H9 (cell line): Measurements from ENCODE around the gene CFAP100. TPM values are rescaled to one million over a fixed set of nuclear protein-coding genes. Genes with fewer than 3 reads are reported as not detected.

ENCODE experiments used
- DNase-seq: peaks from one replicate; pipeline ENCODE4 v3.0.0-alpha.2; 2017
- H2AFZ ChIP-seq: one replicate; pipeline ENCODE4 v1.6.1; 2013; ENCODE audit warnings: mild to moderate bottlenecking, low read length, control low read depth, moderate library complexity
- H2AK5ac ChIP-seq: 2 replicates; pipeline ENCODE4 v1.6.1; 2013; ENCODE audit warnings: low read length, control low read depth, mixed read lengths; ENCODE audit not compliant: insufficient read length
- H2BK120ac ChIP-seq: one replicate; pipeline ENCODE4 v1.6.1; 2013; ENCODE audit warnings: low read depth, mild to moderate bottlenecking, low read length, control low read depth, inconsistent platforms; ENCODE audit not compliant: poor library complexity, severe bottlenecking
- H2BK12ac ChIP-seq: 2 replicates; pipeline ENCODE4 v1.6.1; 2013; ENCODE audit warnings: low read length, control low read depth, mixed read lengths, low read depth; ENCODE audit not compliant: insufficient read length
- H2BK15ac ChIP-seq: 2 replicates; pipeline ENCODE4 v1.6.1; 2013; ENCODE audit warnings: low read depth, low read length, control low read depth
- H2BK20ac ChIP-seq: one replicate; pipeline ENCODE4 v1.6.1; 2013; ENCODE audit warnings: low read depth, mild to moderate bottlenecking, low read length, control low read depth, inconsistent platforms; ENCODE audit not compliant: poor library complexity, severe bottlenecking
- H2BK5ac ChIP-seq: 2 replicates; pipeline ENCODE4 v1.6.1; 2013; ENCODE audit warnings: low read length, control low read depth, mixed read lengths; ENCODE audit not compliant: insufficient read length
- H3K14ac ChIP-seq: 2 replicates; pipeline ENCODE4 v1.6.1; 2013; ENCODE audit warnings: low read length, control low read depth; ENCODE audit not compliant: insufficient read depth
- H3K18ac ChIP-seq: 2 replicates; pipeline ENCODE4 v1.6.1; 2013; ENCODE audit warnings: low read depth, mild to moderate bottlenecking, mixed read lengths, low read length, control low read depth; ENCODE audit not compliant: insufficient read length
- H3K23ac ChIP-seq: 2 replicates; pipeline ENCODE4 v1.6.1; 2013; ENCODE audit warnings: low read length, control low read depth, mixed read lengths, low read depth; ENCODE audit not compliant: insufficient read length
- H3K23me2 ChIP-seq: 2 replicates; pipeline ENCODE4 v1.6.1; 2013; ENCODE audit warnings: low read depth, mild to moderate bottlenecking, mixed read lengths, low read length, control low read depth; ENCODE audit not compliant: insufficient read length, poor library complexity, severe bottlenecking
- H3K27ac ChIP-seq: 2 replicates; pipeline ENCODE4 v1.5.1; 2013; ENCODE audit warnings: low read length, control low read depth, mixed read lengths, low read depth; ENCODE audit not compliant: insufficient read length
- H3K27me3 ChIP-seq: 2 replicates; pipeline ENCODE4 v1.6.1; 2013; ENCODE audit warnings: low read length, control low read depth, inconsistent platforms; ENCODE audit not compliant: insufficient read depth
- H3K4ac ChIP-seq: 2 replicates; pipeline ENCODE4 v1.6.1; 2013; ENCODE audit warnings: low read depth, mild to moderate bottlenecking, control low read depth, inconsistent platforms, low read length, moderate library complexity
- H3K4me1 ChIP-seq: 2 replicates; pipeline ENCODE4 v1.6.1; 2013; ENCODE audit warnings: low read length, control low read depth, inconsistent platforms; ENCODE audit not compliant: insufficient read depth
- H3K4me2 ChIP-seq: 2 replicates; pipeline ENCODE4 v1.6.1; 2013; ENCODE audit warnings: low read length, control low read depth, mixed read lengths; ENCODE audit not compliant: insufficient read length, insufficient read depth
- H3K56ac ChIP-seq: 2 replicates; pipeline ENCODE4 v1.6.1; 2013; ENCODE audit warnings: low read depth, mild to moderate bottlenecking, mixed read lengths, low read length, control low read depth; ENCODE audit not compliant: insufficient read length
- H3K79me1 ChIP-seq: 2 replicates; pipeline ENCODE4 v1.6.1; 2013; ENCODE audit warnings: low read depth, mild to moderate bottlenecking, moderate library complexity, low read length, control low read depth, inconsistent platforms; ENCODE audit not compliant: insufficient read depth, poor library complexity, severe bottlenecking
- H3K79me2 ChIP-seq: 2 replicates; pipeline ENCODE4 v1.6.1; 2013; ENCODE audit warnings: low read length, control low read depth, inconsistent platforms; ENCODE audit not compliant: insufficient read depth
- H3K9ac ChIP-seq: 2 replicates; pipeline ENCODE4 v1.6.1; 2013; ENCODE audit warnings: low read length, control low read depth, mixed read lengths; ENCODE audit not compliant: insufficient read length; ENCODE audit errors: extremely low read depth
- H3K9me3 ChIP-seq: one replicate; pipeline ENCODE4 v1.6.1; 2013; ENCODE audit warnings: low read depth, low read length, inconsistent platforms; ENCODE audit not compliant: control insufficient read depth
- H3T11ph ChIP-seq: one replicate; pipeline ENCODE4 v1.6.1; 2013; ENCODE audit warnings: mild to moderate bottlenecking, low read length, control low read depth, inconsistent platforms
- H4K20me1 ChIP-seq: one replicate; pipeline ENCODE4 v1.6.1; 2013; ENCODE audit not compliant: control insufficient read depth, insufficient read length, insufficient read depth
- H4K5ac ChIP-seq: 2 replicates; pipeline ENCODE4 v1.6.1; 2013; ENCODE audit warnings: low read depth, mild to moderate bottlenecking, mixed read lengths, low read length, control low read depth; ENCODE audit not compliant: insufficient read length
- H4K8ac ChIP-seq: replicated peaks from 2 replicates; pipeline ENCODE4 v1.6.1; 2013; ENCODE audit warnings: low read length, control low read depth, mixed read lengths, low read depth; ENCODE audit not compliant: insufficient read length
- H4K91ac ChIP-seq: 2 replicates; pipeline ENCODE4 v1.6.1; 2013; ENCODE audit warnings: low read depth, mild to moderate bottlenecking, moderate library complexity, mixed read lengths, low read length, control low read depth; ENCODE audit not compliant: insufficient read length
- H3K27ac Mint-ChIP-seq, 3 experiments: 2 replicates in 2 of 3; 3 replicates in 1 of 3; pipeline ENCODE4 v1.8.0; 2020 to 2021; ENCODE audit warnings: mixed read lengths in 3 of 3, mild to moderate bottlenecking in 1 of 3, moderate library complexity in 1 of 3
- H3K27me3 Mint-ChIP-seq: 2 replicates; pipeline ENCODE4 v1.8.0; 2021; ENCODE audit warnings: low read depth, mild to moderate bottlenecking, moderate library complexity, mixed read lengths
- H3K36me3 Mint-ChIP-seq, 3 experiments: 2 replicates in 2 of 3; 3 replicates in 1 of 3; pipeline ENCODE4 v1.8.0; 2020 to 2021; ENCODE audit warnings: low read depth in 3 of 3, mixed read lengths in 3 of 3; ENCODE audit not compliant: insufficient read depth in 1 of 3
- H3K4me1 Mint-ChIP-seq, 2 experiments: 2 replicates each; pipeline ENCODE4 v1.8.0; 2020; ENCODE audit warnings: mixed read lengths in 2 of 2
- H3K4me3 Mint-ChIP-seq, 2 experiments: 2 replicates in 1 of 2; 3 replicates in 1 of 2; pipeline ENCODE4 v1.8.0; 2020 to 2021; ENCODE audit warnings: mild to moderate bottlenecking in 2 of 2, mixed read lengths in 2 of 2, moderate library complexity in 1 of 2
- H3K9me3 Mint-ChIP-seq, 2 experiments: 2 replicates in 1 of 2; 3 replicates in 1 of 2; pipeline ENCODE4 v1.8.0; 2020; ENCODE audit warnings: mild to moderate bottlenecking in 2 of 2, mixed read lengths in 2 of 2, moderate library complexity in 1 of 2
- WGBS: extraction: QIAGEN DNeasy Blood & Tissue Kit; methylation state at CpG from one replicate; pipeline ENCODE4 v1.1.7; 2013; ENCODE audit warnings: missing lambda C conversion rate, low lambda C conversion rate, mixed read lengths; ENCODE audit not compliant: insufficient read length; ENCODE audit errors: extremely low coverage; 5-methylcytosine and 5-hydroxymethylcytosine counted together
- total RNA-seq: library from RNA; stranded (reverse); gene quantifications from 2 replicates; pipeline ENCODE4 v1.2.1, GENCODE V29; 2021
- TF ChIP-seq, protein P1 (sequence below): fragments of 200-600 bp; sonication (generic); conservative IDR thresholded peaks from 3 replicates; pipeline ENCODE4 v1.8.0; 2021; ENCODE audit warnings: antibody characterized with exemption, mild to moderate bottlenecking

The CFAP100 gene
- total RNA-seq, 1 experiment from 2014 or later = 0.44 TPM

DNA sequence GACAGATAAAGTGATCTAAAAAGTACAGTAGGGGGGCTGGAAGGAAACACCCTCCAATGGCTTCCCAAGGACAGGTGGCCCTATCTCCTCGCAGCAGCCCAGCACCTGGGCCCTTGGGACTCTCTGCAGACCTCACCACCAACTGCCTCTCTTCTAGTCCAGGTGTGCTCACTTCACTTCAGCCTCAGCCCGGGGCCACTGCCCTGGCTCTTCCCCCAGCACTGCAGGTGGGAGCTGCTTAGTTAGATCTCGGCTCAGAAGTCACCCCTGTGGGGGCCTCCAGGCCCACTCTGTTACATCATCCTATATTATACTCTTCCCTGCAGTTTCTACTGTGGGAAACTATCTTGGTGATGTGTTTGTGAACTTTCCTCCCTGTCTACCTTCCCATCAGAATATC is 39.5 kb upstream of the CFAP100 start:
- Mint-ChIP-seq H3K4me1 (peaks cover 19 to 20% of the 10 kb centered on the region in 2 experiments), H3K4me3 (peak overlapping the region; percentile 70 to 76), H3K9me3 (no peaks in the 10 kb centered on the region), H3K36me3 (peaks cover 3 to 14% (median 11%) of the 10 kb centered on the region in 3 experiments; a peak in 4 of 7 replicates), H3K27me3 (peaks cover 21% of the 10 kb centered on the region), H3K27ac (peak overlapping the region in 2 of 3 experiments; percentile 54 to 78; a peak in 3 of 7 replicates)
- no peak overlapping the region for H2AFZ ChIP-seq
- no peaks in the 10 kb centered on the region for H3K79me1 ChIP-seq
- no peaks in the 10 kb centered on the region for H3K79me2 ChIP-seq
- H3K23me2 ChIP-seq = peaks cover 10% of the 10 kb centered on the region
- no peak overlapping the region for H4K91ac ChIP-seq
- no peak overlapping the region for H2BK15ac ChIP-seq
- H2AK5ac ChIP-seq = no peak overlapping the region
- no peak overlapping the region for H3T11ph ChIP-seq
- no peak overlapping the region for H3K27ac ChIP-seq
- no peak overlapping the region for H3K9ac ChIP-seq
- H3K4me2 ChIP-seq = peak overlapping the region; percentile 78
- no peak overlapping the region for H3K4ac ChIP-seq
- H4K5ac ChIP-seq = no peak overlapping the region
- H4K20me1 ChIP-seq = no peaks in the 10 kb centered on the region
- no peak overlapping the region for H2BK120ac ChIP-seq
- TF ChIP-seq, protein P1, sequence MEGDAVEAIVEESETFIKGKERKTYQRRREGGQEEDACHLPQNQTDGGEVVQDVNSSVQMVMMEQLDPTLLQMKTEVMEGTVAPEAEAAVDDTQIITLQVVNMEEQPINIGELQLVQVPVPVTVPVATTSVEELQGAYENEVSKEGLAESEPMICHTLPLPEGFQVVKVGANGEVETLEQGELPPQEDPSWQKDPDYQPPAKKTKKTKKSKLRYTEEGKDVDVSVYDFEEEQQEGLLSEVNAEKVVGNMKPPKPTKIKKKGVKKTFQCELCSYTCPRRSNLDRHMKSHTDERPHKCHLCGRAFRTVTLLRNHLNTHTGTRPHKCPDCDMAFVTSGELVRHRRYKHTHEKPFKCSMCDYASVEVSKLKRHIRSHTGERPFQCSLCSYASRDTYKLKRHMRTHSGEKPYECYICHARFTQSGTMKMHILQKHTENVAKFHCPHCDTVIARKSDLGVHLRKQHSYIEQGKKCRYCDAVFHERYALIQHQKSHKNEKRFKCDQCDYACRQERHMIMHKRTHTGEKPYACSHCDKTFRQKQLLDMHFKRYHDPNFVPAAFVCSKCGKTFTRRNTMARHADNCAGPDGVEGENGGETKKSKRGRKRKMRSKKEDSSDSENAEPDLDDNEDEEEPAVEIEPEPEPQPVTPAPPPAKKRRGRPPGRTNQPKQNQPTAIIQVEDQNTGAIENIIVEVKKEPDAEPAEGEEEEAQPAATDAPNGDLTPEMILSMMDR = no peak
- no peak for DNase-seq
- H3K9me3 ChIP-seq = no peaks in the 10 kb centered on the region
- no peak overlapping the region for H2BK12ac ChIP-seq
- H3K23ac ChIP-seq = no peak overlapping the region
- H3K18ac ChIP-seq = peak overlapping the region; percentile 56
- WGBS = no CpG with 5 or more reads among the region's 3 CpGs
- H4K8ac ChIP-seq = no peak overlapping the region
- no peak overlapping the region for H2BK20ac ChIP-seq
- H3K27me3 ChIP-seq = no peaks in the 10 kb centered on the region; the same call in 1 of the 2 replicates
- peak overlapping the region; percentile 28; the same call in 1 of the 2 replicates for H3K14ac ChIP-seq
- no peaks in the 10 kb centered on the region for H3K4me1 ChIP-seq
- H3K56ac ChIP-seq = no peak overlapping the region
- no peak overlapping the region for H2BK5ac ChIP-seq
